NCI-H82 treated with DMSO at 0.1 percent for 48 hours (cell line): ENCODE results near the gene TAS2R7.
"Not testable (repeated sequence)": the region's sequence is repeated elsewhere in the genome, so short reads cannot be mapped to it uniquely, and the experiment has no call there.

Experiments
- DNase-seq: peaks from one replicate; lab custom pipeline; 2025; ENCODE audit not compliant: unreplicated experiment; lab: John Stamatoyannopoulos, UW

Gene TAS2R7, protein sequence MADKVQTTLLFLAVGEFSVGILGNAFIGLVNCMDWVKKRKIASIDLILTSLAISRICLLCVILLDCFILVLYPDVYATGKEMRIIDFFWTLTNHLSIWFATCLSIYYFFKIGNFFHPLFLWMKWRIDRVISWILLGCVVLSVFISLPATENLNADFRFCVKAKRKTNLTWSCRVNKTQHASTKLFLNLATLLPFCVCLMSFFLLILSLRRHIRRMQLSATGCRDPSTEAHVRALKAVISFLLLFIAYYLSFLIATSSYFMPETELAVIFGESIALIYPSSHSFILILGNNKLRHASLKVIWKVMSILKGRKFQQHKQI

DNA sequence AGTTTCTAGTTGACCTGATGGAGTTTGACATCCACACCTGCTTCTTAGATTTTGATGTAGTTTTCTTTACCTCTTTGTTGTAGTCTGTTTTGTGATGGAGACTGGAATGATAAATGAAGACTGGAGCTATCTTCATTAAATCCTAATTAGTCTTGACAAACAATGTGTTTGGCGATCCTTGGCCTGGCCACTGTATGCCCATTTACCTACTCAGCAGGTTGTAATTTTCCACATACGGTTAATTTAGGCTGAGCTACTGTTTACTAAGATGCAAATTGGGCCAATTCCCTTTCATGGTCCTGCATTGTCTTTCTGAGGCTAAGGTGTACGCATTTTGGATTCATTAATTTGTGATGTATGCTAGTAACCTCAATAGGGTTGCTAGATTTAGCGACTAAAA is at the start of gene TAS2R7:
TSS of gene TAS2R7 (minus strand) at position 41 of the 400 bp plus-strand sequence. CDS start 57 bp downstream, outside the sequence.
- DNase-seq: no peak

DNA sequence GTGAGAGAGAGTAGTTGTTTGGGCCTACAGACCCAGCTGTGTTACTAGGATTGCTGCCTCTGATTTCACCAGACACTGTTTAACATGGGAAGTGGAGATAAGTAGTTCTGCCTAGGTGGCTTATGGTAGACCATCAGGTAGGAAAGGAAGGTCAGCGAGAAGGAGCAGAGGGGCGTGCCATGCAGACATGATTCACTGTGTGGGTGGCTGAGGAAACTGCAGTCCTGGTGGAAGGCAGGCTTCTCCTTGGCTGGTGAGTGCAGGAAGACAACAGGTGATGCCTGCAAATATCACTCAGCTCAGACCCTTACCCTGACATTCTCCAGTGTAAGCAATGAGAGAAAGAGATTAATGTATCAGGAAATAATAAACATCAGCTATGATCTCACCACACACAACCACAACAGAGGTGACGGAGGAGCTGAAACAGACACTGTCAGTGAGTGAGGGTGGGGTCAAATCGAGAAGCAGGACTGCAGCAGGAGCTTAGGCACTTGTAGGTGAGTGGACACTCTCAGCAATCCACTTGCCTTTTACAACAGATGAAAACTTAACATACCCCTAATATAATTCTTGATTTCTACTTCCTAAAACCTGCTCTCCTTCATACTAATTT is 48.9 kb upstream of the TAS2R7 start:
- DNase-seq: no peak

DNA sequence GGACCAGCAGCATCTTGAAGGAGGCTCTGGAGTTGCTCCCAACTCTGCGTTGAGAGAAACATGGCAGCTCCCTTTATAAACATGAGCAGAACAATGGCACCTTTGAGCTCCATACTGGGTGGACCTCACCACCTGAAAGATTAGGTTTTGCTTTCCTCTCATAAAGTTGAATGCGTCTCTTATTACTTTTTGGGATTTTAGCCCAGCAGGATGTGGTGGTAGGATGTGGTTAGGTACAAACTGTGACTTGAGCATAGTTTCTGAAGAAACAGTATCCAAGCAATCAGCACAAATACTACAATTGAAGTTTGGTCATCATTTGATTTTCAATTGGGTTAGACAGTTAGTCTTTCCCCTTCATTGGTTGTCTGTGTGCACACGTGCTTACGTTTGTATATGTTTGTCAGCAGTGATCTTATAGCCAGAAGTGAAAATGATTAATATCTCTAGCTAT is 47.0 kb upstream of the TAS2R7 start, which contains the start of gene PRR4:
TSS of gene PRR4 (minus strand) at position 51 of the 454 bp plus-strand sequence. CDS start at position 13, 38 bp downstream.
- no peak for DNase-seq

DNA sequence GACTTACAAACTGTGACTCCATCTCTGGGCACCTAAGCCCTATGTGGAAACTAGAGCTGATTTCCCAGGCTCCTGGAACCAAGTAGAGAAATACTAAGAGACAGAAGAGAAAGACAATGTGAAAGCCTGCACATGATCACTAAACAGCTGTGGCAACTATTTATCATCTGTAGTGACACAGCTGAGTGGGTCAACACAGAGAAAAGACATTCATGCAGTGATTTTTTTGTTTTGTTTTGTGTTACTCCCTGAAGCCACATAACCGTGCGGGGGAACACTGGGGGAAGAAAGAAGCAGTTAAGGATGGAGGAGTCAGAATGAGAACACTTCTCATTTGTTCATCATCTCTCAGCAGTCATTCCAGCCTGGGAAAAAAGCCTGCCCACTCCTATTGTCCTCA is 45.3 kb upstream of the TAS2R7 start:
- DNase-seq: no peak

DNA sequence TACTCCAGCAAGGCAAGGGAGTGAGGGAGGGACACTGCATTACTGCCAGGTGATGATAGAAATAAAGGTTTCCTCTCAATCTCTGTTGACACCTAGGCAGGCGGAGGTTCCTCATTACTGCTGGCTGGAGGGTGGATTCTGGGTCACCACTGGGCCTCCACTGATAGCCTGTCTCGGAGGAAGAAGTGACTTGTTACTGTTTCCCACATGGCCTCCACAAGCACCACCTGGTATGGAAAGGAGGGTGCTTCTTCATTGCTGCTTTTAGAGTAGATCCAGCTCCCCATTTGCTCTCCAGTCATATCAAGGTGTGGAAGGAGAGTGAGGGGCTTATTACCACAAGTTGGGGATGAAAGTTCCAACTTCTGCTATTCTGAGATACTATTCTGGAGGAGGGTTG is 40.4 kb upstream of the TAS2R7 start:
- no peak for DNase-seq

DNA sequence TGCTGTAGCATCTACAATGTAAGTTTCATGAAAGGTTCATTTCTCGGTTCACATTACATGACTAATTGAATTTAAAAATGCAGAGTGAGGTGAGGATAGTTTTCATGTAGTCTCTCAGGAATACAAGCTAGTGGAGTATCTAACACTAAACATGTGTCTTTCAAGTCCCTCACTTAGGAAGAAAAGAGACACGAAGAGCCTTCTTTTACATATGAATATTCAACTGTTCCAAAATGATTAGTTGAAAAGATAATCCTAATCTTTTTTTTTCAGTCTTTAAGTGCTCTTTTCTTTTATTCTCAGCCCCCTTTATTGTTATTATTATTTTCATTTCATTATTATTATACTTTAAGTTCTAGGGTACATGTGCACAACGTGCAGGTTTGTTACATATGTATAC is 36.0 kb upstream of the TAS2R7 start:
- DNase-seq: no peak

DNA sequence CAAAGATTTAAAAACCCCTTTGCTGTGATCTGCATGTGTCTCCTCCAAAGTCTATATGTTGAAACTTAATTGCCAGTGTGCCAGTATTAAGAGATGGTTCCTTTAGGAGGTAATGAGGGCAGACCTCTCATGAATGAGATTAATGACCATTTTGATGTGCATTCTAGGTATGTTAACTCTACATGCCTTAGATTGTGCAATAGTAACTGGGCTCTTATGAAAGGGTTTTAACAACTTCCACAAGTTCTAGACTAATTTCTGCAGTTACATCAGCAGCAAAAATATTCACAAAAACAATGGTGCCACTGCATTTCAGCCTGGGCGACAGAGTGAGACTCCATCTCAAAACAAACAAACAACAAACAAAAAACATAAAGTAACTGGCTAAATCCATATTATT is 27.6 kb upstream of the TAS2R7 start:
- DNase-seq: no peak

DNA sequence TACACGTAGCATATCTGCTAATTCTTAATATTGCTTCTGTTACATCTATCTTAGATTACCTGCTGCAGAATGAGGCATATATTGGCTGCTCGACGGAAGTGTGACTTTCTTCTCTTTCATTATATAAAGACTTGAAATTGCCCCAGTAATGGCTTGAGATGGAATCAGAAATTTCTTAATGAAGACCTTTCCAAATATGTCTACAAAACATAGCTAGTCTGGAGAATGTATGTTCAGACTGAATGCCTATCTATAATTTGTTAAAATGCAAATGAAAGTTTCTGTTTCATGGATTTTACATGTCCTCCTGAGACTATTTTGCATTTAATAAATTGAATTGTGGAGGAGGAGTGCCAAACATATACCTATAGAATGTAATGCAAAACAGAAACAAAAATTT is 23.8 kb upstream of the TAS2R7 start, which contains the start of gene TAS2R10:
TSS of gene TAS2R10 (minus strand) at position 101 of the 400 bp plus-strand sequence. CDS start at position 12, 89 bp downstream.
- no peak for DNase-seq

DNA sequence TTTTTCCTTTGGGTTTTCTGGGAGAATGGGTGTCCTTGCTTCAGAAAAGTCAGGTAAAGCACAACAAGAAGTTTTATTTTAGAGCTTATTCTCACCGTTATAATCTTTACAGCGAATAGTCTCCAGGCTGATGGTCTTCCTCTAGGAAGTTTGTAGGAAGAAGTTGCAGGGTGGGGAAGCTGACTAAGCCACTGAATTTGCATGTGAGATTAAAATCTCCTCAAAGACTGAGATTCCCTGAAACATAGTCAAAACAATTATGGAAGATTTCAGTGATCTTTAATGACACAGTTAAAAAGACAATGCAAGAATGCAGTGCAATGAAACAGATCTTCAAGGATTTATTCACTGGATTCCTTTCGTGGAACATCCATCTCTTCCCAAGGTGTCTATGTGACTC is 22.5 kb upstream of the TAS2R7 start:
- DNase-seq: no peak

DNA sequence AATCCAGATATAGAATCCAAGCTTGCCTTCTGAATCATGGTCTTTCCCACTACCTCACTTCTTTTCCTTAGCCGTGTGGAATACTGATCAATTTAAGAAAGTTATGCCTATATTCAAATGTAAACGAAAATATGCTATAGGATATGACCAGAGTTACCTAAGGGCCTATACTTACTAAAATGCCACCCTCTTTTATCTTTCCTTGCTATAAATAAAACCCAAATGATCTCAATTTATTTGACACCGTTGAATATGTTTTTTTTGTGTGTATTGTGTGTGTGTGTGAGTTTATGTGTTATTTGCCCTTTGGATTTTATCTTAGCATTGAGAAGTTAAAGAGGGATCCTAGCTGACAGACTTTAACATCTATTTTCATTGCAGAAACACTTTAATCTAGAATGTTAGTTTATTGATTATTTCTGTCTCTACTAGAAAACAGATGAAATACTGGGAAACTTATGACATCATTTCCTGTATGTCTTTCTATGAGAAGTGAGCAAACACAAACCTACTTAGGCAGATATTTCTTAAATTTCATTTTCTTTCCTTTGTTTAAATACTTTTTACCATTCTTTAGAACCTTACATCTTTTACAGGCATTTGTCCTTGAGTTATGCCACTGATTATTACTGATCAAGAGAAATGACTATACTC is 9.6 kb upstream of the TAS2R7 start:
- no peak for DNase-seq

DNA sequence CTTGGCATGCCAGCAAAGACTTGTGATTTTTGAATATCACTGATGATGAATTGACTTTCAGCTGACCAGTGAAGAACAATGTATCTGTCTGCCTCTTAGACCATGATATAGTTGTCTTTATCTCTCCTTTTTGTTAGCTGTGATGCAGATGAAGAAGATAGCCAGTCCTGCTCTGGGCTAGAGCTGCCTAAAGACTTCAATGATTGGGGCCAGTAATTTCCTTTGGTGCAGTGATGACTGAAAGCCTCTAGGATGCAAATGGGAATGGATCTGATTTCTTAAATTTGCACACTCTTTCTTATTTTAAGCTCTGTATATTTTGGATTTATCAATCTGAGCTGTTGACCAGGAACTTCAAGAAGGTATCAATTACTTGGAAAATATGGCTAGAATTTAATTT is 7.6 kb upstream of the TAS2R7 start, which contains the start of gene TAS2R9:
TSS of gene TAS2R9 (minus strand) at position 101 of the 400 bp plus-strand sequence. CDS start at position 8, 93 bp downstream.
- DNase-seq: no peak

DNA sequence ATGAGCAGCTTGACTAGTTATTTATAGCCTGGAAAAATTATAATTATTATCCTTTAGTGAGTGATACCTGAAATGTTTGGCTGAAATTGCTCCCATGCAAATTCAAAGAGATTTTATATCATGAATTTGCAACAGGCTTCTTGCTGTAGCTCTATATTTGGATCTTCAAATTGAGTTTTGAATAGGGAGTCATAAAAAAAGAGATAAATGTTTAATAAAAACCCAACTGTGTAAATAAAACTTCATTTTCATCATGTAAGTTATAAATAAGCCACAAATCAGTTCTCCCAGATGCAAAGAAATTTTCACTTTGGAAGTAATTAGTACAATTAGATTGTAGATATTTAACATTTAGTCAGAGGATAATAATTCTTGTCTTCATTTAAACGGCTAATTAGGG is 4.8 kb upstream of the TAS2R7 start, which contains the start of gene TAS2R8:
TSS of gene TAS2R8 (minus strand) at position 101 of the 400 bp plus-strand sequence. CDS start 306 bp downstream, outside the sequence.
- DNase-seq: no peak

DNA sequence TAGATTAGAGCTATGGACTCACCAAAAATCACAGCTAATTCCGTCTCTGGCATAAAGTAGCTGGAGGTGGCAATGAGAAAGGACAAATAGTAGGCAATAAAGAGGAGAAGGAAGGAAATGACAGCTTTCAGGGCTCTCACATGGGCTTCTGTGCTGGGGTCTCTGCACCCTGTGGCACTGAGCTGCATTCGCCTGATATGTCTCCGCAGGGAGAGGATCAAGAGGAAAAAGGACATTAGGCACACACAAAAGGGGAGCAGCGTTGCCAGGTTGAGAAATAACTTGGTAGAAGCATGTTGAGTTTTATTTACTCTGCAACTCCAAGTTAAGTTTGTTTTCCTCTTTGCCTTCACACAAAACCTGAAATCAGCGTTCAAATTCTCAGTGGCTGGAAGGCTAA is 686 bp downstream of the TAS2R7 start:
- DNase-seq: no peak

DNA sequence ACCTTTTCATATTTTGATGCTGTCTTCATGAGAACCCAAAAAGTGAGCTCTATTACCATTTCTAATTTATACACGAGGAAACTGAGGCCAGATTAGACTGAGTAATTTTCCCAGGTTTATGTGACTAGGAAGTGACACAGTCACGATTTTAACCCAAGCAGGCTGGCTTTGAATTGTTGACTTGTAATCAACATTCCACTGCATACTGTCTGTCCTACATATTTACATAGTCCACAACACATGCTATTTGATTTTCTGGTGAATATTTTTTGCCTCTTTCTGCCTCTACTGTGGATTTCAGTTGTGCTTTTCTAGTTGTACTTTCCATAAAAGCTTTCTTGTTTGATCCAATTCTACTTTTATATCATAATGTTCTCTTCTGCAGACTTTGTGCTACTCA is 8.2 kb downstream of the TAS2R7 start:
- DNase-seq: no peak

DNA sequence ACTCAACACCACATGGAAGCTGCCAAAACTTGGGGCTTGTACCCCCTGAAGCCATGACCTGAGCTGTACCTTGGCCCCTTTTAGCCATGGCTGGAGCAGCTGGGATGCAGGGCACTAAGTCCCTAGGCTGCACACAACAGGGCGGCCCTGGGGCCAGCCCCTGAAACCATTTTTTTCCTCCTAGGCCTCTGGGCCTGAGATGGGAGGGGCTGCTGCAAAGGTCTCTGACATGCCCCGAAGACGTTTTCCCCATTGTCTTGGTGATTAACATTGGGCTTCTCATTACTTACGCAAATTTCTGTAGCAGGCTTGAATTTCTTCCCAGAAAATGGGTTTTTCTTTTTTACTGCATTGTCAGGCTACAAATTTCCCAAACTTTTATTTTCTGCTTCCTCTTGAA is 10.7 kb downstream of the TAS2R7 start:
- DNase-seq: not testable (repeated sequence)

DNA sequence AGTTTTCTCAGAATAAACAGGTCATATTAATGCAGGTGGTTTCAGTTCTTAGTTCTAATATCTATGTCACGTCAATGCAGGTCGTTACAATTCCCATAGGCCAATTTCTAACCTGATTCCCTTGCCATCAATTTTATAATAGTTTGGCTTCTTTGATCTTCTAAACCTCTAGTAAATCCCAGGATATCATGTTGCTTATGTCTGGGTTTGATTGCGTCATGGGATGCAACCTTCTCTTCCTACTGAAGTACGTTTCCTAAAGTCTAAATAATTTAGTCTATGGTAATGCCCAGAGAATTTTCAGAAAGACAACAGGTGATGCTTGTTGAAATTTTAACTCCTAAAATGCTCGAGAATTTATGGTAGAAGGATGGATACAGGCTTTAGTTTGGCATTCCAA is 19.2 kb downstream of the TAS2R7 start:
- DNase-seq: no peak

DNA sequence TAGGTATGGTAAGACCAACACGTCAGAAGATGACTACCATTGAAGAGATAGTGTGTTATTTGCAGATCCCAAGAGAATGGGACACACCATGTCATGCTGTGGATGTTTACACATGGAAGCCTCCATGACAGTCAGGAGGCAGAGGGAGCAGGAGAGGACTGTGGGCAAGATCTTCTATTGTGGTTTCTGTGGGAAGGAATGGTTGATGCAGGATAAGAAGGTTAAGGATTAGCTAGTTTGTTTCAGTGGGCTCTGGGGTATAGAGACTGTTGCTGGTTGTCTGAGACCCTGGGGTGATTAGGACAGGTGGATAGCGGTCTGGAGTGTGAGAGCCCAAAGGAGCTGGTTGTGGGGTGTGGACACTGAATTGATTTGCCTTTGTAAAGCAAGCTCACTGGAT is 23.3 kb downstream of the TAS2R7 start:
- peak; percentile 3 for DNase-seq

DNA sequence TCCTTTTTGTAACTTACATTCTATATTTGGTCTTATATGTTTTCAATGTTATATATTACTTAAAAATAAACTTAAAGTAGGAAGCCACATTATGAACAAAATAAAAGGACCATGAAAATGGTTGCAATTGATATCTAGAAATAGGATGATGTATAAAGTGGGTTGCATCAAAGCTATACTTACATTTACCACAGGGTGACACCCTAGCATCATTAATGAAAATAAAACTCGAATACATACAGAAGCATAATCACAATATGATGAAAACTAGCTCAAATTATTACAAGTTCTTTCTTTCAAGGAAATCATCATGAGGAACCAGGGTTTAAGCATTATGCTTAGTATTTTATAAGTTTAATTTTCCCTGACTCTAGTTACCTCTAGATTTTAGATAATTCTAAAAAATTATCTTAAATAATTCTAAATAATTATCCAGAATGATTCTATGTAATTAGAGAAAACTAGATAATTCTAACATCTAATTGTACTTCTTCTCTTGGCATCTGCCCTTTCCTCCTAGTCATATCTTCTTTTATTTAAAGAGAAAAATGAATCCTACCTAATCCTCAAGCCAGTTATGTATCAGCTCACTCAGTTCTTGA is 31.2 kb downstream of the TAS2R7 start:
- no peak for DNase-seq

DNA sequence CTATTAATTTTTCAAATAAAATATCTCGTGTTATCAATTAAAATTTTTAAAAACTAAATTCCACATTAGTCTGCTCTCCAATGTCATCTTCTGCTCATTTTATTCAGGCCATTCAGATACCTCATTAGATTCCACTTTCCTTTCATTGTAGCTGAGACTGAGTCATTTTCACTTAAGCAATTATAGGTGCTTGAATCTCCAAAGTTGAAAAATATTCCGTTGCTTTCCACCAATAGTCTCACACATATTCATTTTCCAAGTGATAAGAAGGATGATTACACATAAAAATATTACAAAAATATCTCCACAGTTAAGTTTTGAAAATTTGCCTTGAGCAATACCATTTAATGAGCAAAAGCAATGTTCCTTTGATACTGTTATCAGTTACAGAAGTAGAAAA is 42.8 kb downstream of the TAS2R7 start:
- DNase-seq: no peak

DNA sequence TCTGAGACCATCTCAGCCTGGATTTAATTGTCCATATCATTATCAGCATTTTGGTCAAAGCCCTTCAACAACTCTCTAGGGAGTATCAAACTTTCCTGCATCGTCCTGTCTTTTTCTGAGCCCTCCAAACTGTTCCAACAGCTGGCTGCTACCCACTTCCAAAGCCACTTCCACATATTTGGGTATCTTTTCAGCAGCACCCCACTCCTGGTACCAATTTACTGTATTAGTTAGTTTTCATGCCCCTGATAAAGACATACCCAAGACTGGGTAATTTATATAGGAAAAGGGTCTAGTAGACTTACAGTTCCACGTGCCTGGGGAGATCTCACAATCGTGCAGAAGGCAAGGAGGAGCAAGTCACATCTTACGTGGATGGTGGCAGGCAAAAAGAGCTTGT is 46.2 kb downstream of the TAS2R7 start:
- DNase-seq: no peak

DNA sequence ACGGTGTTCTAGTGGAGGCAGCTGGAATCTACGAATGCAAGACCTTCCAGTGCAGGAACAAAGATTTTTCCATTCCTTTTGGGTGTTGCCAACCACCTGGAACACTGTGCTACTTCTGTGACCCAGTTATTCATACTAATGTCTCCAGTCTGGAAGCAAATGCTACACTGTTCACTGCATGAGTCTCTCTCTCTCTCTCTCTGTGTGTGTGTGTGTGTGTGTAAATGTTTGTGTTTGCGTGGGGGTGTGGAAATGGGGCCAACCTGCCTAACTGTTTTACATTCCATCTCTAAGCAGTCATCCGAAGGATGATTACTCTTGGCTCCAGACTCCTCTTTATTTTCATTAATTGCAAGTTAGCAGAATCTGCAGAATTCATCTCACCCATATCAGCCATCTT is 49.4 kb downstream of the TAS2R7 start:
- DNase-seq: no peak
